Esophagus muscularis mucosa (tissue), 3 donors: ENCODE data around the gene NOSIP.
A peak's percentile ranks its signal among the peaks of the same experiment; 100 is the strongest.

Experiments used
- CTCF ChIP-seq, 3 experiments: fragments of 200-600 bp in 2 of 3; fragments of 450-650 bp in 1 of 3; sonication (generic) in 2 of 3; IDR thresholded peaks; one replicate each; pipeline ENCODE4 v1.5.1; 2017 to 2019; ENCODE audit warnings: antibody characterized with exemption in 3 of 3, mild to moderate bottlenecking in 2 of 3, moderate library complexity in 1 of 3
- POLR2A ChIP-seq: fragments of 450-650 bp; IDR thresholded peaks from one replicate; pipeline ENCODE4 v1.6.1; 2017; ENCODE audit warnings: antibody characterized with exemption, moderate library complexity, mild to moderate bottlenecking, low read depth
- POLR2AphosphoS5 ChIP-seq, 2 donors: sonication (generic); formaldehyde crosslinking; IDR thresholded peaks; one replicate each; pipeline ENCODE4 v1.6.1; 2017; ENCODE audit warnings: antibody characterized with exemption in 2 of 2

- no peak for TF ChIP-seq CTCF (IDR thresholded peaks at IDR 0.05)
- TF ChIP-seq POLR2A = no peak
- TF ChIP-seq POLR2AphosphoS5 (IDR thresholded peaks at IDR 0.05) = peak in 1 of 2 donors; percentile 16
Measured at GRCh38 chr19:49515767-49516166, 64.6 kb downstream of the NOSIP start.
